Hematopoietic multipotent progenitor cell treated with erythropoietin and hydrocortisone succinate and interleukin-3 and kit ligand, for 4 days (in vitro differentiated cells): ENCODE results near the gene DPYD.
"Not testable (repeated sequence)": the region's sequence is repeated elsewhere in the genome, so short reads cannot be mapped to it uniquely, and the experiment has no call there.

ENCODE experiments used
- DNase-seq: peaks from one replicate; pipeline ENCODE4 v3.0.0-alpha.2; 2015

DPYD gene

DNA sequence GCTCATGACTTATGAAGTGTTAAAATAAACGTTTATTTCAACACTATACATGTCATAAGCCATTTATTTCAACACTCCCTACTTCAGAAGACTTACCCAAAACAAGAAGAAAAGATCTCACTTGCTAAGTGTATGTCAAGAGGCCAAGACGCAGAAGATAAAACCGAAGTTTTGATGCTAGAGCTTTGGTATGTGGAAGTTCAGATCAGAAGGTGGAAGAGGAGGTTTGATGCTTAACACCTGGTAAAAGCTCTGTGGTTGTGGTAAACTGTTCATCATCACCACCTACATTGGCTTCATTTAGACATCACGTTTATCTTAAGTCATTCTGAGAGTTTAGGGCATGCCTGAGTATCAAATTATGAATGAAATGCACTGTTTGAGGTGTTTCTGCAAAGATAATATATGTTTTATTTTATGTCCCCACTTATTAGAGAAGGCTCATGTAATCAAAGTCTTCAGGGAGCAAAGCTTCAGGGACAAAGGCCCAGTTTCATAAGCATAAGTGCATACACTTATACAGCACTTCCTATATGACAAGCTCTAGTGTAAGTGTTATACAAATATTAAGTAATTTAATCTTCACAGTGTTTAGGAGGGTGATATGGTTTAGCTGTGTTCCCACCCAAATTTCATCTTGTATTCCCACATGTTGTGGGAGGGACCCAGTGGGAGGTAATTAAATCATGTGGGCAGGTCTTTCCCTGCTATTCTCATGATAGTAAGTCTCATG lies 665.9 kb downstream of the DPYD start:
- DNase-seq: no peak

DNA sequence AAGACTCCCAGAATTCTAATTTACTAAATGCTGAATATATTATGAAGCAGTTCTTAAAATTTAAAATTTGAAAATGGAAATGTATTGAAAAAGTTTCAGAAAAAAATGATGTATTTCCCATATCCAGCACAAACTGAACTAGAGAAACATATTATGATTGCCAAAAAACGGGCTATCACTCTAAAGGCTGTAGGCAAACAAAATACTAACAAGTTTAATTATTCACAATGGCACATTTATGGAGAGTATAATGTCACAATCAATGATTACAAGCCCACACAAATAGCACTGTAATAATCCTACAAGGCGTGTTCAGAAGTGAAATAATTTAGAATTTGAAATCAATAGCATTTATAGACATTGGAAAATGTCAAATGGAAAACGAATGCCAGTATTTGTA lies 667.9 kb downstream of the DPYD start:
- no peak for DNase-seq

DNA sequence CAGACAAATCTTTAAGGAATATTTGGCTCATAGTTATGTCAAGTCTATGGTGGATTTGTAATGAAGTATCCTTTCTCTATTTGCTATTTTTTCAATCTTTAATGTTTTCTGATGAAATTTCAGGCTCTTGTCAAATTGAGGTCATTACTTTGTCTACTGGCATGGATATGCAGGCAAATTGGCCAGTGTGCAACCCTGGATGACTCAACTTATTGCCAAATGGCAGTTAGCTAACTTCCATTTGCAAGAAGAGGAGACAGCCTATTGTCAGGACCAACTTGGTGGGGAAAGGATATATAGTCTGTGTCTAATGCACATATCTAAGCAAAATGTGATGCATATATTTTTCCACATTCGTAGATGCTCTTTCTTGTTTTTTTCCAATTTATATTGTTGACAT lies 668.8 kb downstream of the DPYD start:
- DNase-seq: peak; percentile 16

GRCh38 chr1:97247196-97247595 lies 673.6 kb downstream of the DPYD start:
- DNase-seq: peak; percentile 51

DNA sequence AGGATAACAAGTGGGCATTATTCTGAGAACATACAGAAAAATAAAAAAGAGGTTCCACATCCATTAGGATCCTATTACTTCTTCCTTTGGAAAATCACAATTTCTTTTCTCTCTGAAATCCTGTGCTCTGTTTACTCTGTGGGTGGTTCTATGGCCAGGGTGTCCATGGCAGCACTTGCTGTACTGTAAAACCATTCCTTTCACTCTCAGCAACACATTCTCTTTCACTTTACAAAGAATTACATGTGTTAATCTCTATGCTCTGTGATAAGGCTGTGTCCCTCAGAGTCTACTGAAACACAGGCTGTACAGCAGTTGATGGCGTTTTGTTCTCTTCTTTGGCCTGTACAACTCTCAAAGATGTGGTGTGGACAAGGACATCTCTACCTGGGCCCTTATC lies 675.2 kb downstream of the DPYD start:
- DNase-seq: no peak

DNA sequence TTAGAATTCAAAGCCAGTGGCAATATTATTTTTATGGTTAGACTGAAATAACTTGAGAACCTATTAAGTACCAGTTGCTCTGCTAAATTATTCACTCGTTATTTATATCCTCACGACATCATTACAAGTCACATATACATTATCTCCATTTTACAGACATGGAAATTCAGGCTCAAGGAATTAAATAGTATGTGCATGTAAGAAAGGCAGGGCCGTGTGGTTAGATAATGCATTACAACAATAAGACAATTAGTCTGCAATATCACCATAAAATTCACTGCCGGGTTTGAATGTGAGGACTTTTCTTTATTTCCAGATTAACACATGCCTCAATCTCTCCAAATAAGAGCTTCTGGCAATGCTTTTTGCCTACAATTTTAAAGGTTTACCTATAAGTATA lies 675.8 kb downstream of the DPYD start:
- peak; percentile 28 for DNase-seq

GRCh38 chr1:97243973-97244560 lies 676.8 kb downstream of the DPYD start:
- DNase-seq: peak; percentile 64

DNA sequence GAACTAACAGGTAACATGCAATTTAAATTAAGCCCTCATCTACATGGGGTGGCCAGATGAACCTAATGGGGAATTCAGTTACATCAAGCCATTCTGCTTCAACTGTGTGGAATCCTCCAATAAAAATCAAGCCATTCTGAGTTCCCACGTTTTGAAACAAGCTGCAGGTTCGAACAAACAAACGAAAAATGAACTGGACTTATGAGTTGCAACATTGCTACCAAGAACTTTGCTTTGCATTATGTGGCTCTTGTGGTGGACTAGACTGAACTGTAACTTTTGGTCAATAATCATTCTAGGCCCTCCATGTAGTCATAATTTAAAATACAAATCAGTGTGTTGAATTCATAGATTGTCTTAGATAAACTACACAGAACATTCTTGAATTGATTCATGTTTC lies 682.0 kb downstream of the DPYD start:
- DNase-seq: no peak

DNA sequence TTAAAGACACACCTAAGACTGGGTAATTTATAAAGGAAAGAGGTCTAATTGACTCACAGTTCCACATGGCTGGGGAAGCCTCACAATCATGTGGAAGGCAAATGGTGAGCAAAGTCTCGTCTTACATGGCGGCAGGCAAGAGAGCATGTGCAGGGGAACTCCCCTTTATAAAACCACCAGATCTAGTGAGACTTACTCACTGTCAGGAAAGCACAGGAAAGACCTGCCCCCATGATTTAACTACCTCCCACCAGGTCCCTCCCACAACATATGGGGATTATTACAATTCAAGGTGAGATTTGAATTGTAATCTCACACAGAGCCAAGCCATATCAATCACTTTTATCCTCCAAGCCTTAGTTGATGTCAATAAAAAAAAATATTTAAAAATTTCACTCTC lies 689.5 kb downstream of the DPYD start:
- DNase-seq: not testable (repeated sequence)

GRCh38 chr1:97212671-97213070 lies 708.2 kb downstream of the DPYD start:
- DNase-seq: no peak

- DNase-seq: no peak
These were observed 710.5 kb downstream of the DPYD start for GRCh38 chr1:97210307-97210706.

DNA sequence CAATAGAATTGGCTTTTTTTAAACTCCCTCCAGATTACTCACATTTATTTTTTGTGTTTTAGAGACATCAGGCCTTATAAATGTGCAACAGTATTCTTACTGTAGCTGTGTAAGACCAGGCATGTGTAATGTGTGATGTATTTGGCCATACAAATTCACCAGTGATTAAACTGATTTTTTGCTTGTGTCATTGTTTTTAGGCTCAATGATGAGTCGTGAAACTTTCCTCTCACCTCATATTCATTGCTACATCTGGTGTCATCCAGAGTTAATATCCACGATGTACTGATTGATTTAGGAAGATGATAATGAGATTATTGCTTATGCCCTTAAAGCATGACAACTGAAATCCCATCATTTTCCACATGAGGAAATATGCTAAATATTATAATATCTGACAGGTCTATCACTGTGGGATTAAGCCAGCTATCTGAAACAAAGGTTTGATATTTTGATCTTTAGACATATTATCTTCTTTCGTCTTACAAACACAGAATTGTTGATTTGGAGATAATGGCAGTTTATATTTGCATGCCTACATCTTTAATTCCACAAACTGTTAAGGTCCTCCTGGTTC lies 711.4 kb downstream of the DPYD start:
- DNase-seq: no peak

GRCh38 chr1:97207868-97208267 lies 713.0 kb downstream of the DPYD start:
- DNase-seq: no peak

DNA sequence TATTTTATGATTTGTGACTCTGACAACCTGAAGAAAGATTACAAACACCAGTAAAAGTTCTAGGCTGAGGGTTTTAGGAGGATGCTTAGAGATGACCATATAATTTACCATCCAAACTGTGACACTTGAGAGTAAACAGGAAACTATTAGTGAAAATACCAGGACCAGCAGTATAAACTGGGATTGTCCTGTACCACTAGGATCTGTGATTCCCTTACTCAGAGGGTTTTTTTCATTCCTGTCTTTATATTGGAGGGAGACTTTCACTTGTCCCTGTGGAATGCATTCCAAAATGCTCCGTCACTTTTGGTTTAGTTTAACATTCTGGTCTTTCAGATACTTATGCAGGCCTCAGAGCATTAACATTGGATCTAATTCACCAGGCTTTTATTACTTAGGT lies 716.4 kb downstream of the DPYD start:
- DNase-seq: no peak

GRCh38 chr1:97202481-97203380 lies 718.1 kb downstream of the DPYD start:
- DNase-seq: peak; percentile 28

DNA sequence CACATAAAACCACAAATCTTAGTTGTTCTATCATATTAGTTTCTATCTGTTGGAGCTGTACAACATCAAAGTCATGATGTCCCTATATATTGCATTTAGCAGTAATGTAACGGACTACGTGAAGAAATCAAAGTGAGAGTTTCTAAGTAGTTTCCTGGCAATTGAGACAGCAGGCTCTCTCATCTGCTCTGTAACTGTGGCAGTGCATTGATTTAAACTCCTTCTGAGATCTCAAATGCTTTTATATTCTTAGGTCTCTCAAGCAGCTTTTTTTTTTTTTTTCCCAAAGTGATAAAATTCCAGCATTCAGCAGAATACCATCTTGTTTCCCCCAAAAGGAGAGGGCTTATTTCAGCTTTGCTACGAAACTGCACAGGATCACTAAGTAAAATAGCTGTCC lies 719.2 kb downstream of the DPYD start:
- DNase-seq: no peak

GRCh38 chr1:97200595-97200994 lies 720.2 kb downstream of the DPYD start:
- DNase-seq: peak; percentile 75

DNA sequence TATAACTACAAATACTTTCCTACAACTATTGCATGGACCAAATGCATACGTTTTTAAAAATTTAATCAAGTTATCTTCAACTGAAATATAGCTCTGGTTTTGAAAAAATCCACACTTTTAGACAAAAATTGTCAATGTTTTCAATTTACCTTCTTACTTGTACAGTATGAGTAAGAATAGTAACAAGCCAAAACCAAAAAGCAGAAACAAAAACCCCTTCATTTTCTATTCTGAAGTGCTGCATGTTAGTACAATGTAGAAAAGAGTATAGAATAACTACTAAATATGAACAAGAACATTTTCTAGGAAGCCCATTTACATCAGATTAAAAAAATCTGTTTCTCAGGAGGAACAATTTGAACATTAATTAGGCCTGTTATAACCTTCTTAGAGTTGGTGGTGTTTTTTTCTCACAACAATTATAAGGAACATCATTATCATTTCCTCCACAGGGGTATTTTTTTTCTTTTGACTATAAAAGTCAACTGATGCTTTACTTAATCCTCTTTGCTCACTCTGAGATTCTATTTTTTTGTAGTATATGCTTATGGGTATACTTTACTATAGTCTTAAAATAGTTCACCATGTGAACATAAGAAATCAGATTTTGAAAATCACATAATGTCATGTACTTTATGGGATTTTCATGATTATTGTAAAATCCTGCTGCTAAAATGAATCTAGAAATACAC lies 723.9 kb downstream of the DPYD start:
- DNase-seq: no peak

- DNase-seq: no peak
These were observed 727.8 kb downstream of the DPYD start for GRCh38 chr1:97192872-97193572.

GRCh38 chr1:97190326-97190725 lies 730.5 kb downstream of the DPYD start:
- no peak for DNase-seq

DNA sequence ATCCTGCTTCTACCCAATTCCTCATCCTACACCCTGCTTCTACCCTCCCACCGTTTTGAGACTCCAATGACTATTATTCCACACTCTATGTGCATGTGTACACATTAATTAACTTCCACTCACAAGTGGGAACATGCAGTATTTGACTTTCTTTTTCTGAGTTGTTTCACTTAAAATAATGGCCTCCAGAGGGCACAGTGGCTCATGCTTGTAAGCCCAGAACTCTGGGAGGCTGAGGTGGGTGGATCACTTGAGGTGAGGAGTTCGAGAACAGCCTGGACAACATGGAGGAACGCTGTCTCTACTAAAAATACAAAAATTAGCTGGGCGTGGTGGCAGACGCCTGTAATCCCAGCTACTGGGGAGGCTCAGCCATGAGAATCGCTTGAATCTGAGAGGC lies 734.5 kb downstream of the DPYD start:
- DNase-seq: peak; percentile 38

DNA sequence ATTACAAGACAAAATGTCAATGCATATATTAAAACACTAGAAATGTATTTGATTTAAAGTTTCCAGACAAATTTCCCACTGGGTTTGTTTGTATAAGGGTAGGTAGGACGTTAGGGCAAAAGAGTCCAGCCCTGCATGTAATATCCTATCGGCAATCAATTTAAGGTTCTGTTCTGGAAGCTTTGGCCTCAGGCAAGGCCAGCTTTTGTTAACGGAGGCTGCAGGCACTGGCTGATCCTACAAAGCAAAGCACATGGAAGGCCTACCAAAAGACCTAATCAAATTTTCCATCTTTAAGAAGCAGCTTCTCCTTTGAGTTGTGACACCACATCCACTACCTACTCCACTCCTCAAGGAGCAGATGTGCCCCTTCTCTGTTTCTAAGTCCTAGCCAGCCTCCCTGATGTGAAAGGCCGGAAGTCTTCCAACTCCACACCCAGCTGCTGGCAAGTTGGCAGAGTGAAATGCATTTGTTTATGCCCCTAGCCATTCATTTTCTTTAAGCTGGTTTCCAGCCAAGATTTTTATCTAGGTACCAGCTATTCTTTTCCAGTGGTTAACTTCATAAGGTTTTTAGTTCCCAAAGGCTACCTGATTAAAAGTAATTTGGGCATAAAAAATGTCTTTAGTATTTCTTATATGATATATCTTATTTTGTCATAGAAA lies 746.7 kb downstream of the DPYD start:
- DNase-seq: no peak
